Endothelial cell of umbilical vein (primary cell): Measurements from ENCODE around the gene SHLD3. TPM values are rescaled to one million over a fixed set of nuclear protein-coding genes. Genes with fewer than 3 reads are reported as not detected.
"Not testable (repeated sequence)": the region's sequence is repeated elsewhere in the genome, so short reads cannot be mapped to it uniquely, and the experiment has no call there.

ENCODE experiments used
- BruUV-seq: library from RNA; stranded (reverse); fragments of 400-500 nt; replicated peaks from 2 replicates; lab custom pipeline; 2021; lab: Mats Ljungman, UMichigan
- CTCF ChIA-PET: fragments of 300-600, 350-600 bp; sonication (Branson Sonifier 250); formaldehyde crosslinking; loops from one replicate; lab custom pipeline; 2021; ENCODE audit warnings: antibody characterized with exemption, inconsistent platforms; lab: Charles Lee
- POLR2A ChIA-PET: fragments of 300-600, 350-600 bp; sonication (Branson Sonifier 250); formaldehyde crosslinking; loops from one replicate; lab custom pipeline; 2021; ENCODE audit warnings: antibody characterized with exemption, inconsistent platforms; lab: Charles Lee
- DNase-seq: peaks from one replicate; pipeline ENCODE4 v3.0.0-alpha.2; 2011; ENCODE audit warnings: low read depth, low spot score
- FAIRE-seq: peaks from 2 replicates; lab custom pipeline; 2011; peaks lifted over from hg19 to GRCh38; lab: Jason Lieb, UNC
- H2AFZ ChIP-seq: 2 replicates; pipeline ENCODE4 v1.6.0; 2012; ENCODE audit warnings: low read depth, low read length, control low read depth, inconsistent platforms
- H3K27ac ChIP-seq: 2 replicates; pipeline ENCODE4 v1.5.1; 2011; ENCODE audit warnings: low read depth, mild to moderate bottlenecking, control low read depth, low read length, moderate library complexity; ENCODE audit not compliant: insufficient read depth
- H3K27me3 ChIP-seq, 2 experiments: 2 replicates each; pipeline versions ENCODE4 v1.6.0 to v1.6.1; 2011; ENCODE audit warnings: low read length in 2 of 2, mixed read lengths in 1 of 2; ENCODE audit not compliant: control insufficient read depth in 2 of 2, insufficient read depth in 2 of 2
- H3K36me3 ChIP-seq, 2 experiments: 2 replicates in 1 of 2; 3 replicates in 1 of 2; pipeline ENCODE4 v1.5.1; 2011; ENCODE audit warnings: low read length in 2 of 2, mild to moderate bottlenecking in 1 of 2, moderate library complexity in 1 of 2; ENCODE audit not compliant: control insufficient read depth in 2 of 2, insufficient read depth in 2 of 2; ENCODE audit errors: extremely low read depth in 1 of 2
- H3K4me1 ChIP-seq: 3 replicates; pipeline ENCODE4 v1.5.1; 2011; ENCODE audit warnings: mild to moderate bottlenecking, low read length; ENCODE audit not compliant: control insufficient read depth, insufficient read depth; ENCODE audit errors: extremely low read depth
- H3K4me2 ChIP-seq: 2 replicates; pipeline ENCODE4 v1.6.1; 2011; ENCODE audit warnings: low read length, control low read depth, mixed read lengths; ENCODE audit not compliant: insufficient read depth
- H3K4me3 ChIP-seq, 3 experiments: fragments of 200-600 bp in 1 of 3; sonication (generic), shearing (Covaris generic) in 1 of 3; replicated peaks in 1 of 3; 2 replicates each; pipeline ENCODE4 v1.5.1; 2011 to 2016; ENCODE audit warnings: control low read depth in 3 of 3, low read length in 3 of 3, mild to moderate bottlenecking in 2 of 3, inconsistent platforms in 1 of 3, low read depth in 1 of 3, moderate library complexity in 1 of 3; ENCODE audit not compliant: insufficient read depth in 1 of 3
- H3K79me2 ChIP-seq: 2 replicates; pipeline ENCODE4 v1.6.0; 2012; ENCODE audit warnings: low read length, inconsistent platforms; ENCODE audit not compliant: control insufficient read depth, insufficient read depth
- H3K9ac ChIP-seq: replicated peaks from 2 replicates; pipeline ENCODE3; 2011; ENCODE audit warnings: low read length, control low read depth; ENCODE audit not compliant: insufficient read depth; ENCODE audit errors: extremely low read depth
- H3K9me1 ChIP-seq: replicated peaks from 3 replicates; pipeline ENCODE4 v1.6.0; 2011; ENCODE audit warnings: mild to moderate bottlenecking, low read length; ENCODE audit not compliant: control insufficient read depth, insufficient read depth; ENCODE audit errors: extremely low read depth
- H3K9me3 ChIP-seq: replicated peaks from 2 replicates; pipeline ENCODE4 v1.5.1; 2012; ENCODE audit warnings: low read length, inconsistent platforms; ENCODE audit not compliant: control insufficient read depth, insufficient read depth
- H4K20me1 ChIP-seq: replicated peaks from 2 replicates; pipeline ENCODE3; 2011; ENCODE audit warnings: mild to moderate bottlenecking, low read length; ENCODE audit not compliant: control insufficient read depth, insufficient read depth; ENCODE audit errors: extremely low read depth
- CTCF ChIP-seq, 2 donors: IDR thresholded peaks; 1 replicate in 1 of 2; 2 replicates in 1 of 2; pipeline ENCODE4 v1.5.1; 2011; ENCODE audit warnings: low read length in 2 of 2, mild to moderate bottlenecking in 2 of 2, moderate library complexity in 2 of 2, control low read depth in 1 of 2, inconsistent platforms in 1 of 2, low read depth in 1 of 2; ENCODE audit not compliant: insufficient read depth in 1 of 2; ENCODE audit errors: extremely low read depth in 1 of 2
- EZH2 ChIP-seq: IDR thresholded peaks from 2 replicates; pipeline ENCODE4 v1.6.1; 2012; ENCODE audit warnings: borderline replicate concordance, low read depth, mild to moderate bottlenecking, moderate library complexity, low read length, inconsistent platforms; ENCODE audit not compliant: severe bottlenecking
- FOS ChIP-seq: IDR thresholded peaks from 2 replicates; pipeline ENCODE4 v1.6.1; 2011; ENCODE audit warnings: mild to moderate bottlenecking, low read length, moderate library complexity, borderline replicate concordance; ENCODE audit not compliant: insufficient read depth
- GATA2 ChIP-seq: IDR thresholded peaks from 2 replicates; pipeline ENCODE4 v1.7.0; 2011; ENCODE audit warnings: low read depth, mild to moderate bottlenecking, moderate library complexity, mixed read lengths, low read length; ENCODE audit not compliant: insufficient read length, insufficient read depth
- JUN ChIP-seq: IDR thresholded peaks from 2 replicates; pipeline ENCODE4 v1.6.1; 2011; ENCODE audit warnings: borderline replicate concordance, low read depth; ENCODE audit not compliant: insufficient read length, insufficient read depth
- MYC ChIP-seq: IDR thresholded peaks from one replicate; pipeline ENCODE4 v1.6.1; 2011; ENCODE audit warnings: mild to moderate bottlenecking, low read depth, low read length
- POLR2A ChIP-seq: IDR thresholded peaks from 2 replicates; pipeline ENCODE4 v1.6.1; 2012; ENCODE audit warnings: low read depth, mild to moderate bottlenecking, control low read depth, low read length
- POLR2AphosphoS5 ChIP-seq: IDR thresholded peaks from 2 replicates; pipeline ENCODE4 v1.6.1; 2012; ENCODE audit warnings: low read depth, mild to moderate bottlenecking, control low read depth, low read length, moderate library complexity; ENCODE audit not compliant: insufficient read depth
- dilution Hi-C: fragments of 300-500 bp; cut with MboI; formaldehyde crosslinking; loops from one replicate; pipeline ENCODE4 v1.15.0; 2019; ENCODE audit warnings: low sequenced_read_pairs; ENCODE audit not compliant: extremely low pct_ligation_motif_present
- intact Hi-C: fragments of 100-400 bp; cut with micrococcal nuclease; formaldehyde crosslinking; loops from one replicate; pipeline ENCODE4 v1.10.0; 2022
- polyA plus RNA-seq, 4 experiments: library from polyadenylated mRNA; depleted of rRNA in 3 of 4; stranded (reverse) in 3 of 4; unstranded in 1 of 4; fragments of >200 nt; gene quantifications; 2 replicates each; pipeline versions ENCODE4 v1.2.1 to v1.2.3, GENCODE V29; 2011 to 2012; ENCODE audit warnings: missing spikeins in 1 of 4
- total RNA-seq: library from RNA; stranded (reverse); gene quantifications from 2 replicates; pipeline ENCODE4 v1.2.3, GENCODE V29; 2021
- TF ChIP-seq, protein P1 (sequence below): IDR thresholded peaks from 2 replicates; pipeline ENCODE4 v1.6.1; 2011; ENCODE audit not compliant: insufficient read depth, insufficient read length

Gene SHLD3
- total and polyA plus RNA-seq, 2 donors (not counting 3 experiments of a cell fraction or from before 2014, with no cell fraction given), result 1.7 to 3.6 TPM

DNA sequence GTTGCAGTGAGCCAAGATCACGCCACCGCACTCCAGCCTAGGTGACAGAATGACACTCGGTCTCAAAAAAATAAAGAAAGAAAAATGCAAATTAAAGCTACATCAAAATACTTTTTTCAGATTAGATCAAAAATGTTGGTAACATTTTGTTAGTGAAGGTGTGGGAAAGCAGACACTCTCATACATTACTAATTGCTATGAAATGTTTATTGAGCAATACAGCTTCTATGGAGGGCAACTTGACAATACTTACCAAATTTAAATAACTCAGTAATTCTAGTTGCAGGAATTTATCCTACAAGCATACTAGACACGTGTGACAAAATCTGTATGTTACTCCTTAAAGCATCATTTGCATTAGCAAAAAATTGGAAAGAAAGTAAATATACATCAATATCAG lies 4.8 kb upstream of the SHLD3 start:
- Histone ChIP-seq H3K9me1 (no peaks in the 10 kb centered on the region), H3K36me3 (no peaks in the 10 kb centered on the region), H3K27ac (no peak overlapping the region), H3K9me3 (no peaks in the 10 kb centered on the region), H3K9ac (no peak overlapping the region), H3K4me3 (no peak overlapping the region), H4K20me1 (no peaks in the 10 kb centered on the region), H3K27me3 (no peaks in the 10 kb centered on the region), H3K79me2 (peaks cover 31% of the 10 kb centered on the region), H2AFZ (no peak overlapping the region), H3K4me1 (peaks cover 11% of the 10 kb centered on the region), H3K4me2 (no peak overlapping the region)
- FAIRE-seq (no peak), DNase-seq (no peak)
- ChIA-PET CTCF (no interaction called here), POLR2A (no interaction called here)
- dilution Hi-C loops (no loop called here), intact Hi-C loops (loop anchor here (10.0 kb wide), 2 partner anchors 305 to 525 kb away; partner anchors contain the start of genes ERBIN and SREK1)
- no peak for TF ChIP-seq MYC
- no peak for TF ChIP-seq POLR2A
- TF ChIP-seq JUN, result no peak
- TF ChIP-seq EZH2, result no peak
- TF ChIP-seq, protein P1, sequence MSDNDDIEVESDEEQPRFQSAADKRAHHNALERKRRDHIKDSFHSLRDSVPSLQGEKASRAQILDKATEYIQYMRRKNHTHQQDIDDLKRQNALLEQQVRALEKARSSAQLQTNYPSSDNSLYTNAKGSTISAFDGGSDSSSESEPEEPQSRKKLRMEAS, result no peak
- TF ChIP-seq GATA2, result no peak
- no peak for TF ChIP-seq POLR2AphosphoS5
- TF ChIP-seq CTCF (IDR thresholded peaks at IDR 0.05; ENCODE audit: extremely low read depth in 1 of 2, insufficient read depth in 1 of 2, low read depth in 1 of 2, low read length in 2 of 2), result no peak
- no peak for TF ChIP-seq FOS
- no TSS peak for BruUV-seq

DNA sequence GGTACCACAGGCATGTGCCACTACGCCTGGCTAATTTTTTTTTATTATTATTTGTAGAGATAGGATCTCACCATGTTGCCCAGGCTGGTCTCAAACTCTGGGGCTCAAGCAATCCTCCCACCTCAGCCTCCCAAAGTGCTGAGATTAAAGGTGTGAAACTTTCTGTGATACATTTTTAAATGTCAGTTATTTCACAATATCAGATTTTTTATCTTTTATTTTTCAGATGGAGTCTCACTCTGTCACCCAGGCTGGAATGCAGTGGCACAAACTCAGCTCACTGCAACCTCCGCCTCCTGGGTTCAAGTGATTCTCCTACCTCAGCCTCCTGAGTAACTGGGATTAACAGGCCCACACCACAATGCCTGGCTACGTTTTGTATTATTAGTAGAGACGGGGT lies 2.9 kb upstream of the SHLD3 start:
- dilution Hi-C loops, H3K4me3 ChIP-seq: not testable (repeated sequence)

More for the DNA sequence above, 2.9 kb upstream of the SHLD3 start:
- H3K9ac ChIP-seq, POLR2A ChIA-PET, H3K9me1 ChIP-seq, H3K27ac ChIP-seq, CTCF ChIA-PET, H3K27me3 ChIP-seq, FAIRE-seq, H4K20me1 ChIP-seq, H3K36me3 ChIP-seq, H2AFZ ChIP-seq, DNase-seq, BruUV-seq, H3K4me2 ChIP-seq, H3K9me3 ChIP-seq: not testable (repeated sequence)
- Histone ChIP-seq H3K79me2 (peaks cover 47% of the 10 kb centered on the region), H3K4me1 (peaks cover 19% of the 10 kb centered on the region)
- intact Hi-C loops, result loop anchor here (10.0 kb wide), 2 partner anchors 303 to 523 kb away; partner anchors contain the start of genes ERBIN and SREK1
